Endodermal cell (in vitro differentiated cells): Measurements from ENCODE around the gene GXYLT1. TPM values are rescaled to one million over a fixed set of nuclear protein-coding genes. Genes with fewer than 3 reads are reported as not detected.

ENCODE experiments used
- DNase-seq: peaks from one replicate; pipeline ENCODE4 v3.0.0-alpha.2; 2017
- H3K27ac ChIP-seq: 2 replicates; pipeline ENCODE4 v1.5.1; 2013; ENCODE audit warnings: mild to moderate bottlenecking, low read depth, low read length, moderate library complexity
- H3K27me3 ChIP-seq: 2 replicates; pipeline ENCODE4 v1.6.1; 2013; ENCODE audit warnings: mild to moderate bottlenecking, low read length, moderate library complexity; ENCODE audit not compliant: insufficient read depth, control insufficient read depth, poor library complexity, severe bottlenecking
- H3K36me3 ChIP-seq: 2 replicates; pipeline ENCODE4 v1.7.0; 2013; ENCODE audit warnings: mild to moderate bottlenecking, low read length, moderate library complexity; ENCODE audit not compliant: control insufficient read depth, insufficient read depth
- H3K4me1 ChIP-seq: one replicate; pipeline ENCODE4 v1.7.0; 2013; ENCODE audit warnings: low read length; ENCODE audit not compliant: control insufficient read depth, insufficient read depth
- H3K4me3 ChIP-seq: 2 replicates; pipeline ENCODE4 v1.5.1; 2013; ENCODE audit warnings: mild to moderate bottlenecking, low read length, moderate library complexity
- H3K9ac ChIP-seq: 2 replicates; pipeline ENCODE4 v1.6.1; 2013; ENCODE audit warnings: mild to moderate bottlenecking, low read length, moderate library complexity; ENCODE audit not compliant: poor library complexity, severe bottlenecking; ENCODE audit errors: extremely low read depth
- H3K9me3 ChIP-seq: 2 replicates; pipeline ENCODE4 v1.6.1; 2013; ENCODE audit warnings: mild to moderate bottlenecking, low read length, moderate library complexity; ENCODE audit not compliant: control insufficient read depth
- H3K27ac Mint-ChIP-seq: 2 replicates; pipeline ENCODE4 v1.8.0; 2020; ENCODE audit warnings: mixed read lengths
- H3K27me3 Mint-ChIP-seq: 2 replicates; pipeline ENCODE4 v1.8.0; 2021; ENCODE audit warnings: mild to moderate bottlenecking, mixed read lengths; ENCODE audit not compliant: insufficient read depth
- H3K36me3 Mint-ChIP-seq: 2 replicates; pipeline ENCODE4 v1.8.0; 2020; ENCODE audit warnings: low read depth, mixed read lengths
- H3K4me1 Mint-ChIP-seq: 2 replicates; pipeline ENCODE4 v1.8.0; 2020; ENCODE audit warnings: mixed read lengths
- H3K4me3 Mint-ChIP-seq: 2 replicates; pipeline ENCODE4 v1.8.0; 2020; ENCODE audit warnings: mild to moderate bottlenecking, moderate library complexity, mixed read lengths
- H3K9me3 Mint-ChIP-seq: 2 replicates; pipeline ENCODE4 v1.8.0; 2020; ENCODE audit warnings: mild to moderate bottlenecking, mixed read lengths
- WGBS, 2 experiments: methylation state at CpG; one replicate each; pipeline versions ENCODE4 v1.1.5 to v1.1.7; 2013; ENCODE audit warnings: missing lambda C conversion rate in 2 of 2, mixed read lengths in 1 of 2; ENCODE audit not compliant: insufficient coverage in 1 of 2, insufficient read length in 1 of 2; 5-methylcytosine and 5-hydroxymethylcytosine counted together
- total RNA-seq, 2 donors: library from RNA; stranded (reverse); fragmentation: NEBNext Ultra II Directional in 1 of 2; extraction: Animal tissue kit (Norgen Biotek cat#: 25700) in 1 of 2; gene quantifications; 2 replicates in 1 of 2; 3 replicates in 1 of 2; pipeline ENCODE4 v1.2.1, GENCODE V29; 2021
- TF ChIP-seq, protein P1 (sequence below): fragments of 200-600 bp; sonication (generic); conservative IDR thresholded peaks from 2 replicates; pipeline ENCODE4 v1.5.0; 2021; ENCODE audit warnings: antibody characterized with exemption, mild to moderate bottlenecking

GXYLT1 gene
- total RNA-seq, 2 donors from 2014 or later: 29.2 to 36.6 TPM

DNA sequence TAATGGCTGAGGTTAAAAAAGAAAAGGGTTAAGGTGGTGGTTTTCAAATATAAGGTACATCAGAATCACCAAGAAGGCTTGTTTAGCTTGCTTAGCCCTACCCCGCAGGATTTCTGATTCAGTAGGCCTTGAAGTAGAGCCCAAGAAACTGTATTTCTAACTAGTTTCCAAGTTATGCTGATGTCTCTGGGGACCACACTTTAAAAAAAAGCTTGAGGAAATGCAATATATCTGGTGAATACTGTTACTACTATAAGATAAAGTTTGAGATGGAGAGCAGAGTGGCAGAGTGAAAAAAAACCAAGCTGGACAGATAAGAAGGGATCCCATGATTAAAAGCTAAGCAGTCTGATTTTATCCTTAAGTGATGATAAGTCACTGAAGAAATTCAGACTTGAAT, 18.3 kb upstream of the GXYLT1 start:
- DNase-seq: no peak
- H3K9me3 Mint-ChIP-seq: no peaks in the 10 kb centered on the region

GRCh38 chr12:42162193-42162592, 17.5 kb upstream of the GXYLT1 start:
- H3K36me3 ChIP-seq: peaks cover 25% of the 10 kb centered on the region
- H3K27me3 ChIP-seq: no peaks in the 10 kb centered on the region
- no peaks in the 10 kb centered on the region for H3K4me1 ChIP-seq
- H3K9me3 ChIP-seq: no peaks in the 10 kb centered on the region
- Mint-ChIP-seq H3K36me3 (peaks cover 5% of the 10 kb centered on the region), H3K27me3 (no peaks in the 10 kb centered on the region), H3K27ac (no peak overlapping the region), H3K4me3 (no peak overlapping the region), H3K9me3 (no peaks in the 10 kb centered on the region), H3K4me1 (peaks cover 2% of the 10 kb centered on the region)
- no peak overlapping the region for H3K27ac ChIP-seq
- TF ChIP-seq, protein P1, sequence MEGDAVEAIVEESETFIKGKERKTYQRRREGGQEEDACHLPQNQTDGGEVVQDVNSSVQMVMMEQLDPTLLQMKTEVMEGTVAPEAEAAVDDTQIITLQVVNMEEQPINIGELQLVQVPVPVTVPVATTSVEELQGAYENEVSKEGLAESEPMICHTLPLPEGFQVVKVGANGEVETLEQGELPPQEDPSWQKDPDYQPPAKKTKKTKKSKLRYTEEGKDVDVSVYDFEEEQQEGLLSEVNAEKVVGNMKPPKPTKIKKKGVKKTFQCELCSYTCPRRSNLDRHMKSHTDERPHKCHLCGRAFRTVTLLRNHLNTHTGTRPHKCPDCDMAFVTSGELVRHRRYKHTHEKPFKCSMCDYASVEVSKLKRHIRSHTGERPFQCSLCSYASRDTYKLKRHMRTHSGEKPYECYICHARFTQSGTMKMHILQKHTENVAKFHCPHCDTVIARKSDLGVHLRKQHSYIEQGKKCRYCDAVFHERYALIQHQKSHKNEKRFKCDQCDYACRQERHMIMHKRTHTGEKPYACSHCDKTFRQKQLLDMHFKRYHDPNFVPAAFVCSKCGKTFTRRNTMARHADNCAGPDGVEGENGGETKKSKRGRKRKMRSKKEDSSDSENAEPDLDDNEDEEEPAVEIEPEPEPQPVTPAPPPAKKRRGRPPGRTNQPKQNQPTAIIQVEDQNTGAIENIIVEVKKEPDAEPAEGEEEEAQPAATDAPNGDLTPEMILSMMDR: no peak
- no peak overlapping the region for H3K9ac ChIP-seq
- no peak overlapping the region for H3K4me3 ChIP-seq
- DNase-seq: no peak

More for the DNA sequence above, 18.3 kb upstream of the GXYLT1 start:
- H3K9me3 ChIP-seq: no peaks in the 10 kb centered on the region
- TF ChIP-seq, protein P1: no peak
- no peak overlapping the region for H3K9ac ChIP-seq
- Mint-ChIP-seq H3K27me3 (no peaks in the 10 kb centered on the region), H3K4me1 (no peaks in the 10 kb centered on the region), H3K27ac (no peak overlapping the region), H3K4me3 (no peak overlapping the region), H3K36me3 (peaks cover 5% of the 10 kb centered on the region)
- 91 to 100% methylated on average over 1 of the region's 1 CpG for WGBS, 2 experiments
- peaks cover 23% of the 10 kb centered on the region for H3K36me3 ChIP-seq
- no peaks in the 10 kb centered on the region for H3K4me1 ChIP-seq
- H3K27ac ChIP-seq: no peak overlapping the region
- H3K4me3 ChIP-seq: no peak overlapping the region
- H3K27me3 ChIP-seq: no peaks in the 10 kb centered on the region

DNA sequence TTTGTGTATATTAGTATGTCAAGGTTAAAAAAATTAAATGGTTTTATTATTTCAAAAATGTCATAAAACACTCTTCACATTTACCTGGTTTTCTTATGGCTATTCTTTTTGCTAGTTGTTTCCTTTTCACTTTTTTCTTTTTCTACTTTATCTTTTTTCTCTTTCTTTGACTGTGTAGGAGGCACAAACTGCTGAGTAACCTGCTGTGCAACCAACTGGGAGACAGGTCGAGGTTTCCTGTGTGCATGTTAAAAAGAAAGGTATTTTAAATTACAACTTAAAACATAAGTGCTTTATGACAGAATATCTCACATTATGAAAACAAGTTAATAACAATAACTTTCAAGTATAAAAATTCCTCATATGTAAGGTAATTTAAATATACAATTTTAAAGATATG, 16.9 kb upstream of the GXYLT1 start:
- H3K9me3 Mint-ChIP-seq: no peaks in the 10 kb centered on the region
- no CpG with 5 or more reads among the region's 1 CpG for WGBS, 2 experiments
- H3K9ac ChIP-seq: no peak overlapping the region
- H3K27ac Mint-ChIP-seq: no peak overlapping the region
- H3K27me3 ChIP-seq: no peaks in the 10 kb centered on the region
- no peak overlapping the region for H3K4me3 ChIP-seq
- DNase-seq: no peak
- peaks cover 4% of the 10 kb centered on the region for H3K4me1 Mint-ChIP-seq
- H3K36me3 Mint-ChIP-seq: peaks cover 5% of the 10 kb centered on the region
- no peaks in the 10 kb centered on the region for H3K9me3 ChIP-seq
- no peak overlapping the region for H3K4me3 Mint-ChIP-seq
- H3K27ac ChIP-seq: no peak overlapping the region
- no peaks in the 10 kb centered on the region for H3K27me3 Mint-ChIP-seq
- H3K4me1 ChIP-seq: no peaks in the 10 kb centered on the region
- H3K36me3 ChIP-seq: peaks cover 25% of the 10 kb centered on the region
- TF ChIP-seq, protein P1: no peak
